HCT116 (cell line): ENCODE data around the gene GZMH. TPM values are rescaled to one million over a fixed set of nuclear protein-coding genes. Genes with fewer than 3 reads are reported as not detected.

Experiments used
- ATAC-seq: fragments of 200-7000 bp; cut with Tn5 transposase; 2 replicates; pipeline ENCODE4 v1.9.1; 2020; ENCODE audit warnings: mild to moderate bottlenecking, moderate library complexity
- BruUV-seq: library from RNA; stranded (reverse); fragments of 400-500 nt; replicated peaks from 2 replicates; lab custom pipeline; 2021; lab: Mats Ljungman, UMichigan
- CTCF ChIA-PET: fragments of 300-600 bp; sonication (Branson Sonifier 250); formaldehyde crosslinking; loops from one replicate; lab custom pipeline; 2021; ENCODE audit warnings: antibody characterized with exemption; lab: Charles Lee
- POLR2A ChIA-PET: fragments of 300-600, 350-600 bp; sonication (Branson Sonifier 250); formaldehyde crosslinking; loops from one replicate; lab custom pipeline; 2021; ENCODE audit warnings: antibody characterized with exemption; lab: Charles Lee
- RAD21 ChIA-PET, 2 experiments: fragments of 300-600 bp; sonication (Branson Sonifier 250); formaldehyde crosslinking; loops; one replicate each; lab custom pipeline; 2023; ENCODE audit warnings: low total read pairs in 2 of 2; ENCODE audit not compliant: uncharacterized antibody in 2 of 2, unreplicated experiment in 2 of 2, low non-redundant PET in 1 of 2; lab: Charles Lee
- DNase-seq: peaks from one replicate; pipeline ENCODE4 v3.0.0-alpha.2; 2010; ENCODE audit warnings: low read depth, low spot score
- H2AFZ ChIP-seq: fragments of 200-600 bp; shearing (Covaris generic), sonication (generic); 2 replicates; pipeline ENCODE4 v1.6.1; 2017; ENCODE audit warnings: low read depth, mixed run types, mixed read lengths, antibody characterized with exemption, low read length; ENCODE audit not compliant: poor library complexity, severe bottlenecking
- H3K27ac ChIP-seq: 2 replicates; pipeline ENCODE4 v1.5.1; 2012; ENCODE audit warnings: low read depth, low read length
- H3K27me3 ChIP-seq: fragments of 200-600 bp; sonication (generic); 2 replicates; pipeline ENCODE4 v1.6.1; 2016; ENCODE audit warnings: mixed run types, low read length, mixed read lengths; ENCODE audit not compliant: insufficient read depth
- H3K36me3 ChIP-seq, 2 experiments: fragments of 200-500 bp in 1 of 2; fragments of 200-600 bp in 1 of 2; sonication (Bioruptor generic) in 1 of 2; sonication (generic) in 1 of 2; 2 replicates each; pipeline versions ENCODE4 v1.5.1 to v1.6.1; 2014 to 2016; ENCODE audit warnings: low read length in 2 of 2, inconsistent platforms in 1 of 2, mixed read lengths in 1 of 2, mixed run types in 1 of 2; ENCODE audit not compliant: insufficient read depth in 2 of 2, control insufficient read depth in 1 of 2
- H3K4me1 ChIP-seq, 2 experiments: fragments of 200-600 bp in 1 of 2; sonication (generic) in 1 of 2; 2 replicates each; pipeline versions ENCODE4 v1.5.1 to v1.6.1; 2012 to 2017; ENCODE audit warnings: low read length in 2 of 2, inconsistent platforms in 1 of 2, mild to moderate bottlenecking in 1 of 2, mixed read lengths in 1 of 2, mixed run types in 1 of 2, moderate library complexity in 1 of 2; ENCODE audit not compliant: insufficient read depth in 2 of 2, control insufficient read depth in 1 of 2
- H3K4me2 ChIP-seq: fragments of 200-600 bp; sonication (generic); 2 replicates; pipeline ENCODE4 v1.6.1; 2017; ENCODE audit warnings: mixed run types, low read length, mixed read lengths
- H3K4me3 ChIP-seq, 2 experiments: fragments of 200-600 bp in 1 of 2; sonication (generic) in 1 of 2; replicated peaks in 1 of 2; 2 replicates each; pipeline ENCODE4 v1.5.1; 2011 to 2016; ENCODE audit warnings: low read length in 2 of 2, control low read depth in 1 of 2, low read depth in 1 of 2, mild to moderate bottlenecking in 1 of 2, mixed read lengths in 1 of 2, mixed run types in 1 of 2
- H3K79me2 ChIP-seq: fragments of 200-600 bp; sonication (generic); 2 replicates; pipeline ENCODE4 v1.6.1; 2017; ENCODE audit warnings: mild to moderate bottlenecking, mixed run types, low read length, moderate library complexity, mixed read lengths; ENCODE audit not compliant: insufficient read depth
- H3K9ac ChIP-seq: fragments of 200-600 bp; sonication (generic); 2 replicates; pipeline ENCODE4 v1.6.1; 2016; ENCODE audit warnings: low read length, mixed read lengths
- H3K9me2 ChIP-seq: fragments of 200-600 bp; sonication (generic), shearing (Covaris generic); 2 replicates; pipeline ENCODE4 v1.6.1; 2017; ENCODE audit warnings: mixed run types, mild to moderate bottlenecking, moderate library complexity; ENCODE audit not compliant: insufficient read depth
- H3K9me3 ChIP-seq, 2 experiments: fragments of 200-500 bp in 1 of 2; fragments of 200-600 bp in 1 of 2; sonication (Bioruptor generic) in 1 of 2; sonication (generic) in 1 of 2; 2 replicates each; pipeline ENCODE4 v1.6.1; 2014 to 2017; ENCODE audit warnings: low read length in 2 of 2, mixed read lengths in 2 of 2, inconsistent platforms in 1 of 2, low read depth in 1 of 2, mild to moderate bottlenecking in 1 of 2, mixed run types in 1 of 2, moderate library complexity in 1 of 2; ENCODE audit not compliant: control insufficient read depth in 1 of 2, insufficient read depth in 1 of 2
- H4K20me1 ChIP-seq: fragments of 200-600 bp; sonication (generic), shearing (Covaris generic); 2 replicates; pipeline ENCODE4 v1.6.1; 2017; ENCODE audit warnings: mixed run types, mild to moderate bottlenecking, moderate library complexity; ENCODE audit not compliant: insufficient read depth
- ATF3 ChIP-seq: IDR thresholded peaks from 2 replicates; pipeline ENCODE4 v1.6.1; 2012
- CBX3 ChIP-seq: IDR thresholded peaks from 2 replicates; pipeline ENCODE4 v1.6.1; 2012; ENCODE audit warnings: low read depth
- EGR1 ChIP-seq: IDR thresholded peaks from 2 replicates; pipeline ENCODE4 v1.6.1; 2012; ENCODE audit warnings: low read depth
- ELF1 ChIP-seq: IDR thresholded peaks from 2 replicates; pipeline ENCODE4 v1.6.1; 2012; ENCODE audit warnings: low read depth, borderline replicate concordance
- EZH2 ChIP-seq: fragments of 200-600 bp; sonication (generic); IDR thresholded peaks from 2 replicates; pipeline ENCODE4 v1.6.1; 2017; ENCODE audit warnings: antibody characterized with exemption, mixed run types
- EZH2phosphoT487 ChIP-seq: fragments of 200-600 bp; IDR thresholded peaks from 2 replicates; pipeline ENCODE4 v1.6.1; 2018; ENCODE audit warnings: antibody characterized with exemption, borderline replicate concordance
- FOSL1 ChIP-seq: IDR thresholded peaks from 2 replicates; pipeline ENCODE4 v1.6.1; 2012; ENCODE audit warnings: low read depth
- MAX ChIP-seq: IDR thresholded peaks from 2 replicates; pipeline ENCODE4 v1.6.1; 2012
- POLR2AphosphoS5 ChIP-seq: IDR thresholded peaks from 2 replicates; pipeline ENCODE4 v1.6.1; 2011; ENCODE audit warnings: mild to moderate bottlenecking, low read depth, low read length, moderate library complexity
- RAD21 ChIP-seq: IDR thresholded peaks from 2 replicates; pipeline ENCODE4 v1.6.1; 2012; ENCODE audit warnings: low read depth, mild to moderate bottlenecking
- REST ChIP-seq: IDR thresholded peaks from 2 replicates; pipeline ENCODE4 v1.6.1; 2012; ENCODE audit warnings: low read depth
- SP1 ChIP-seq: IDR thresholded peaks from 2 replicates; pipeline ENCODE4 v1.6.1; 2012; ENCODE audit warnings: low read depth
- SRF ChIP-seq: IDR thresholded peaks from 2 replicates; pipeline ENCODE4 v1.6.1; 2012; ENCODE audit warnings: low read depth
- TCF7L2 ChIP-seq: IDR thresholded peaks from 2 replicates; pipeline ENCODE4 v1.7.0; 2011; ENCODE audit warnings: borderline replicate concordance, inconsistent platforms; ENCODE audit not compliant: insufficient read depth, insufficient read length; ENCODE audit errors: extremely low read depth
- ZFX ChIP-seq: fragments of 450-650 bp; IDR thresholded peaks from 2 replicates; pipeline ENCODE4 v1.6.1; 2017
- ZNF274 ChIP-seq: fragments of 200-500 bp; sonication (Bioruptor generic); IDR thresholded peaks from 2 replicates; pipeline ENCODE4 v1.6.1; 2014; ENCODE audit warnings: mild to moderate bottlenecking, low read depth, low read length, inconsistent platforms
- intact Hi-C: fragments of 100-400 bp; cut with micrococcal nuclease; formaldehyde crosslinking; loops from 2 replicates; pipeline ENCODE4 v1.10.0; 2022
- total RNA-seq: library from RNA; stranded (reverse); gene quantifications from one replicate; pipeline ENCODE4 v1.2.1, GENCODE V29; 2021; ENCODE audit not compliant: unreplicated experiment

The GZMH gene
- total RNA-seq, 1 experiment from 2014 or later: not detected

- no peak within 1 kb of the TSS for H3K4me3 ChIP-seq
- H3K79me2 ChIP-seq: no peaks in the 10 kb centered on the region
- no TSS peak for BruUV-seq
- TF ChIP-seq EZH2 (no peak), ZFX (no peak), EGR1 (no peak), REST (no peak), CBX3 (no peak)
- H3K9ac ChIP-seq: no peak within 1 kb of the TSS
- ChIA-PET RAD21 (no interaction called here), POLR2A (no interaction called here), CTCF (no interaction called here)
- H3K4me1 ChIP-seq: no peaks in the 10 kb centered on the region; a peak in 1 of 4 replicates
- no peak for ATAC-seq
- H3K27me3 ChIP-seq: no peaks in the 10 kb centered on the region
- no peaks in the 10 kb centered on the region for H3K9me3 ChIP-seq
- no peaks in the 10 kb centered on the region for H3K36me3 ChIP-seq
- H3K9me2 ChIP-seq: no peaks in the 10 kb centered on the region
- no peak within 1 kb of the TSS for H3K4me2 ChIP-seq
- no peak within 1 kb of the TSS for H2AFZ ChIP-seq
- H4K20me1 ChIP-seq: no peaks in the 10 kb centered on the region
- DNase-seq: no peak
- intact Hi-C loops: no loop called here
- no peak within 1 kb of the TSS for H3K27ac ChIP-seq
Measured at GRCh38 chr14:24634158-24634557, 24.7 kb upstream of the GZMH start, which contains the start of gene GZMB. Gene GZMB (minus strand): TSS chr14:24634190. CDS start chr14:24634160, 30 bp downstream.

- Histone ChIP-seq H3K27ac (no peak overlapping the region), H3K4me2 (no peak overlapping the region), H3K9ac (no peak overlapping the region), H3K9me3 (no peaks in the 10 kb centered on the region), H3K79me2 (no peaks in the 10 kb centered on the region), H4K20me1 (no peaks in the 10 kb centered on the region), H2AFZ (no peak overlapping the region), H3K4me3 (no peak overlapping the region), H3K4me1 (no peaks in the 10 kb centered on the region; a peak in 1 of 4 replicates), H3K36me3 (no peaks in the 10 kb centered on the region), H3K27me3 (no peaks in the 10 kb centered on the region), H3K9me2 (no peaks in the 10 kb centered on the region)
- CTCF ChIA-PET: no interaction called here
- intact Hi-C loops: no loop called here
- RAD21 ChIA-PET: no interaction called here
- DNase-seq (no peak), ATAC-seq (no peak)
- no TSS peak for BruUV-seq
- POLR2A ChIA-PET: no interaction called here
- TF ChIP-seq ATF3 (no peak), POLR2AphosphoS5 (no peak), RAD21 (no peak), SP1 (no peak), MAX (no peak), SRF (no peak), FOSL1 (no peak), ELF1 (no peak), ZNF274 (no peak), EZH2phosphoT487 (no peak), TCF7L2 (no peak), CBX3 (no peak)
Measured at GRCh38 chr14:24633353-24633752, 23.9 kb upstream of the GZMH start.
